NOMO-1 treated with dmso at 0.1 percent for 144 hours (cell line): Measurements from ENCODE around the gene LPP.

Experiments used
- DNase-seq: peaks from one replicate; lab custom pipeline; 2025; ENCODE audit not compliant: unreplicated experiment; lab: John Stamatoyannopoulos, UW

Gene LPP

GRCh38 chr3:188351648-188352047, 197.7 kb downstream of the LPP start:
- DNase-seq, result peak; percentile 59

- DNase-seq, result no peak
These were observed 198.4 kb downstream of the LPP start for GRCh38 chr3:188352196-188352927.

DNA sequence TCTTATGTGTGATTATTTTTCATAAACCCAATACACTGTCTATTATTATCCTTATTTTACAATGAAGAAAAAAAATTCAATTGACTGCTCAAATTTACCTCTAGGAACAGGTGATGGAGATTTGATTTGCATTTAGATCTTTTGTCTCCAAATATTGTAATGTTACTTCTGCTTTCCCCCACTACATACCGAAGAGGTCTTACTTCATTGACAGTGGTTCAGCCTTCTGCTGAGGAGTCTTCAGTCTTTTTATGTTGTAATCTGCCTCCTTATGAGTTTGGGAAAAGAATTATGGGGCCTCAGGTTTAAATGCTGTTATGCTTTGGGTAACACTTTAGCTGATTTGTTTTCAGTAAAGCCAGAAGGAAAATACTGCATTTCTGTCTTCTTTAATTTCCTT, 199.5 kb downstream of the LPP start:
- DNase-seq, result peak; percentile 81

DNA sequence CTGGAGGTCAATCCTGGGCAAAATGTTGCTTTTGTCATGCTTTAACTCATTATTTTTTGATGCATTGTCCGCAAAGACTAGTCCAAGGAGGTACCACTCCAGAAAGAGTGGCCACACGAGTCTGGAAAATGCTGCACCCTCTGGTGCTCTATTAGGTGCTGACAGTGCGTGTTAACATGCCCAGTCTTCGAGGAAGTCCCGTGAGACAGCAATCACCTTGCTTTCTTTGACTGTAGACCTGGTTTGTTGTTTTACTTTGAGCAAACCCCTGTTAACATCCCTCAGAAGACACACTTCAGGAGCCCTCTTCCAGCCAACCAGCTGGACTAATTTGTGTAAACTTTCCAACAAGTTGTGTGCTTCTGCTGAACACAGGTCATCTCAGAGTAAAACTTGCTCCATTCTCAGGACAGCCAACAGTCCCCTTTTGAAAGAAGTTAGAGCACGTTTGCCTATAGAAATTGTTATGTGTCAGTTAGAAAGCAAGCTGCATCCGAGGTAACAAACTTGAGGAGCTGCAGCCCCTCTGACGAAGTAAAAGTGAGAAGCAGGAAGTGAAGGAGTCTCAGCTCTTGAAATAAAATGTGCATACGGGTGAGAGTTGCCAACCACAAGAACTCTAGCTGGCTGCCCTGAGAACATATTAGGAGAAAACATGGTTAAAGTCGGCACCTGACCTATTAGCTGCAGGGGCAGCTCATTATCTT, 205.0 kb downstream of the LPP start:
- DNase-seq, result peak; percentile 52

DNA sequence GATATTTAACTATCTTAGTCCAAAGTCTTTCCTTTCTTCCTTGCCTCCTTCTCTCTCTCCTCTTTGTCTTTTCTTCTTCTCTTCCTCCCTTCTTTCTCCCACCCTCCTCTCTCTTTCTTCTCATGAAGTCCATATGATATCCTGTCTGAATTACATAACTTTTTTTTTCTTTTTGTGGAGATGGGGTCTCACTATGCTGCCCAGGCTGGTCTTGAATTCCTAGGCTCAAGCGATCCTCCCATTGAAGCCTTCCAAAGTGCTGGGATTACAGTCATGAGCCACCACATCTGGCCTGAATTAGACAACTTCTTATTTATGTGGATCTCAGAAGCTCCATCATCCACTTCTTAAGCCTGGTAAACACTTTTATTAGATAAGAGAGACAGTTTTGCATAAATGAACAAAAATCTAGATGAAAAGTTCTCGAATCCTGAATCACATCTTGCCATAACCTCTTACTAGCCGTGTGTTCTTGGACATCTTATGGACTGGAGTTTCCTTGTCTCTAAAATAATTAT, 206.5 kb downstream of the LPP start:
- DNase-seq, result no peak

DNA sequence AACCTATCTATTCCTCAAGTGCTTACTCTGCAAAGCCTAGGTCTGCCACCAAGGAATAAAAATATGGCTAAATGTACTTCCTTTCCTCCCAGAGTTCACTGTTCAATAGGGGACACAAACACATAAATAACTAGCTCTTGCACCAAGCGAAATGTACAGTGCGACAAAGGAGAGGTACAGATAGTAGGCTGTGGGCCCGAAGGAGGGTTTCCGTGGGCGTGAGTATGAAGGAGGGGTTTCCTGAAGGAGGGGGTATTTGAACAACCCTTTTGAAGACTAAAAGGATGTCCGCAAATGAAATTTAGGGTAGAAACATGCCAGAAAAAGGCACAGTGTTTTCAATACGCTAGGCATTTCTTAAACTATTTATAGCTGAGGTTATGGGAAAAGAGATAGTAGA, 207.9 kb downstream of the LPP start:
- DNase-seq, result no peak

DNA sequence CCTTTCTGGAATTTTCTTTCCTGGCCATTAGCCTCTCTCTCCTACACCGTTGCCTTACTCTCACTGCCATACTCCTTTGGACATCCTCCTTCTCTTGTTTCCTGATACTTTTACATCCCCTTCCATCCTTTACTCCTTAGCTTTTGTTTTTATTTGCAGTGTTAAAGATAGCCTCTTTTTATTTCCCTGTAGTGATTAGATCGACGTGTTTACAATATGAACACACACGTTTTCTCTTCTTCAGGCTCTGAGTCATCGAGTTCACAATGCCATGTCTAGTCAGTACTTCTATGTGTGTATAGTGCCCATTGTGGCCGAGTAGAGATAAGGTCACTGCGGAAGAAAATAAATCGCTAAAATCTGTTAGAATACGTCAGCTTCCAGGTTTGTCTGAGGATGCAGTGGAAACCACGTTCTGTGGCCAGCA, 208.5 kb downstream of the LPP start:
- no peak for DNase-seq

DNA sequence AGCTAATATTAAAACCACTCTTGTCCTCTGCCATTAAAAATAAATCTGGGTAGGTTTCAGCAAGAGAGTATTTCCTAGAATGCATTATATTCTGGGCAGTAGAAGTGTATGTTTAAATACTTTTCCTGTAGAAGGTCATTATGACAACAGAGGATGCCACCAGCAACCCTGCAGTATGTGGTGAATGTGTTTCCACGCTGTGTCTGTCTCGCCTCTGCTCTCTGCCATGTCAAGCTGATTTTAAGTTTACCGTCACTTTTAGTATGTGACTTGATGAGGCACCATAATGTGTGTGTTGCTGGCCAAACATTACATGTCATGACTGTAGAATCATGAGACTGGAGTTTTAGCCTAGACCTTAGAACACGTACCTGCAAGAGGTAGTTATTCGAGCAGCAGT, 211.2 kb downstream of the LPP start:
- no peak for DNase-seq

DNA sequence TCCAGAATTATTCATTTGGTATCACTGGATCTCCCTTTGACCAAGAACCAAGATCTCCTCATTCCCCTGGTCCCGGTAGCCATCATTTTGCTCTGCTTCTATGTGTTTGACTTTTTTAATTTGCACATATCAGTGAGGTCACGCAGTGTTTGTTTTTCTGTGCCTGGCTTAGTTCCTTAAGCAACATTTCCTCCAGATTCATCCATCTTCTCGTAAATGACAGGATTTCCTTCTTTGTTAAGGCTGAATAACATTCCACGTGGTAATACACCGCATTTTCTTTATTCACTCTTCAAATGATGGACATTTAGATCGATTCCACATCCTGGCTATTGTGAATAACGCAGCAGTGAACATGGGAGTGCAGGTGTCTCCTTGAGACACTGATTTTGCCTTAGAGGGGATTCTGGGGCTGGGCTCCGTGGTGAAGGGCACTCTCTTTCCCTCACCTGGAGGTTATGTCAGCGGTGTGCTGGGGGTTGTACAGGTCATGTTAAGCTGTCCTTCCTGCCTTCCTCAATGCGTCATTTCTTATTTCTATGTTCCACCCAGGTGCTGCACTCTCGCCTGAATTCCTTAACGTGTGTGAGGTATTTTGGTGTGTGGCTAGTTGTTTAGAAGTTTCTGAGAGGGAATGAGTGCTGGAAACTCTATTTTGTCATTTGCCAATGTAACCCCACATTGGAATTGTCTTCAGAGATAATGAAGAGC, 212.2 kb downstream of the LPP start:
- no peak for DNase-seq

DNA sequence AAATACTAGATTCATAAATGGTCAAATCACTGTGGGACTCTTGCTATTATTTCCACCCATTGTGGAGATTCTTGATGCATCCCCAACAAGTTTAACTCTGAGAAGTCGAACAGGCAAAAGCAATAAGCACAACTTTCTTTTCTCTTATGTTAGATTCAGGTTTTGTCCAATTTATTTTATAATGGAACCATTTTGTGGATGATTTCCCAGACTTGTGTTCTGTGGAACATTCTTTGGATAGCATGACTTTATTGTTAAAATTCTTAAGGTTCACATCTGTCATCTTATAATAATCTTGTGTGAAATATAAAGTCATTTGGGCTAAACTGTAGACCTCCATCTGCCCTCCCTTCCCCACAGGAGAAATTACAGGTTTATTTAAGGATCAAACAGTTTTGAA, 213.7 kb downstream of the LPP start:
- no peak for DNase-seq

DNA sequence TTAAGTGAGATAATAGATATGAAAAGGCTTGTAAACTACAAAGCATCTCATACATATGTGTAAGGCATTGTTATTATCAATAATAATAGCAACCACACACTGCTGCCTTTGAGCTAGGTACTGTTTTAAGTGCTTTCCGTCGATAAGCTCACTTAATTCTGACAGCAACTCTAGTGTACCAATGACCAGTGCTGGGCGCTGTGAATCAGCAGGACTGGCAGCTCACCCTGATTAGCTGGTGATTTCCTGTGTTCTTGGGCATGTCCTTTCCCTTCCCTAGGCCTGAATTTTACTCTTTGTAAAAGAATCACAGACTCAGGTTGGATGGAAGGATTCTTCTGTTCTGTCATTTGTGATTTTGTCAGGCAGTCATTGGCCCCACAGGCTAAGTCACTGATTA, 215.6 kb downstream of the LPP start:
- no peak for DNase-seq

DNA sequence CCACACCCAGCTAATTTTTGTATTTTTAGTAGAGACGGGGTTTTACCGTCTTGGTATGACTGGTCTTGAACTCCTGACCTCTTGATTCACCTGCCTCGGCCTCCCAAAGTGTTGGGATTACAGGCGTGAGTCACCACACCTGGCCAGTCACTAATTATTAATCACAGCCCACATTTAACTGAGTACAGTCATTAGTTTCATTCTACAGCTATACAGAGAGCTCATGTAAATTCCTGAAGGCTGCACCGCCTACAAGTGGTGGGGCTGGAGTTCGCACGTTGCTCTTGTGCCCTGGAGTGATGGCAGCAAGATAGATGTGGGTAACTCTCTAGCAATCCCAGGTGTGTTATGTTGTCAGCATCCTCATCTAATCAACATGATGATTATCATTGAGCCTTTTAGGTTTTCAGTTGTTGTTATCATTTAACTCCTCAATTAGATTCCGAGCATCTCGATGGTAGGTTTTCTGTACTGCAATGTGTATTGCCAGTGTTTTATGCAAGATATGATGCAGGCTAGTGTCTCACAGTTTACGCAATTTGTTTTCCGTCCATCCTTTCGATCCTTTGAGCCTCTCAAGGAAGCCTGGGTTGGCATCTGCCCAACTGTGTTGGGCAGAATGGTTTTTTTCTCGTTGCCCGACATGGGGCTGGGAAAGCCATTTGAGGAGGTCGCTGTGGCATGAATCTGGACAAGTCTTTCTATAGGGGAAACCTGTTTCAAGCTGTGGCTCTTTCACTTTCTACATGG, 216.3 kb downstream of the LPP start:
- DNase-seq, result no peak

- DNase-seq, result no peak
These were observed 224.8 kb downstream of the LPP start for GRCh38 chr3:188378786-188379185.

DNA sequence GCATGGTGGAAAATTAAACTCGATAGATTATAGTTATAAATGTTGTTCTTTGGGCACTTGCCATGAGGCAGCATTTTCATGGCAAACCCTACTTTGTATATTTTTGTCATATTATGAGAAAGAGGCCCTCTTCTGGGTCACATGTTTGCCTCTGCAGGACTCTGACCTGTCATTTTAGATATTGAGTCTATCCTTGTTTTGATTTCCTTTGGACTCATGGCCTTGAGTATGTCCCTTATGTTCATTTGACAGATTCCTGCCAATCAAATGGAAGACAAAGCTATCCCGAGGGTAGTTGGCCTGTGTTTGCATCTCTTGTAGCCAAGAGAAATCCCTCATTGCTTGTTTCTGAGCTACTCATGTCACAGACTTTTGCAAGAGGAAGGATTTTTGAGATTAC, 226.3 kb downstream of the LPP start:
- no peak for DNase-seq

GRCh38 chr3:188380722-188381121, 226.8 kb downstream of the LPP start:
- DNase-seq, result no peak

- DNase-seq, result no peak
These were observed 229.8 kb downstream of the LPP start for GRCh38 chr3:188383748-188384147.

DNA sequence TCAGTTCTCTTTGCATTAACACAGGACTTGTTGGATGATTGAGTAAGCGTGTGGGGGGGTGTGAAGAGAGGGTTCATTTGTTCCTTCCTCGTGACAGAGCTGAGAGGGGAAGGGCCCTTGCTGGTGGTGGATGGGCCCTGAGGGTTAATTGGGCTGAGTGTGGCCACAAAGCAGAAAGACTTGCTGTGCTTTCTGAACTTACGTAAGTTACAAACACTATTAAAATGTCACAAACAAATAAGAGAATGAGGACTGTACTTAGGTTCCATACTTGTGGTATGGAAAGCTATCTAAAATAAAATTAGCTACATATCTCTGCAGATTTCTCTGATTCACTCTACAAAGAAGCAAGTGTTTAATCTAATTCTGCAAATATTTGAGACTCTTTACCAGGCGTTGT, 231.3 kb downstream of the LPP start:
- peak; percentile 84 for DNase-seq

- peak; percentile 87 for DNase-seq
These were observed 235.9 kb downstream of the LPP start for GRCh38 chr3:188389711-188390342.

- no peak for DNase-seq
These were observed 236.4 kb downstream of the LPP start for GRCh38 chr3:188390343-188390718.

GRCh38 chr3:188390775-188391443, 237.0 kb downstream of the LPP start:
- DNase-seq, result no peak
